ENCODE measurements around the gene F11.
"Not testable (repeated sequence)": the region's sequence is repeated elsewhere in the genome, so short reads cannot be mapped to it uniquely, and the experiment has no call there.

- TF ChIP-seq CTCF, POLR2A, EP300 (IDR thresholded peaks at IDR 0.05): not testable (repeated sequence)
Measured at GRCh38 chr4:186247062-186247752, 18.8 kb upstream of the F11 start.

Measured in tibial nerve (tissue), 4 donors.